Osteoblast (primary cell): ENCODE data around the gene AP3S2. TPM values are rescaled to one million over a fixed set of nuclear protein-coding genes. Genes with fewer than 3 reads are reported as not detected.

Experiments
- DNase-seq: peaks from one replicate; pipeline ENCODE4 v3.0.0; 2011; ENCODE audit warnings: low spot score, mixed read lengths; ENCODE audit not compliant: insufficient read length; ENCODE audit errors: missing footprints
- H2AFZ ChIP-seq: 2 replicates; pipeline ENCODE4 v1.6.0; 2011; ENCODE audit warnings: mild to moderate bottlenecking, low read length
- H3K27ac ChIP-seq: 2 replicates; pipeline ENCODE4 v1.5.1; 2011; ENCODE audit warnings: mild to moderate bottlenecking, low read depth, low read length, moderate library complexity
- H3K27me3 ChIP-seq: 2 replicates; pipeline ENCODE4 v1.6.0; 2012; ENCODE audit warnings: mild to moderate bottlenecking, control low read depth, inconsistent platforms, low read length, moderate library complexity; ENCODE audit not compliant: insufficient read depth
- H3K36me3 ChIP-seq: 2 replicates; pipeline ENCODE4 v1.5.1; 2011; ENCODE audit warnings: mild to moderate bottlenecking, low read length, control low read depth, moderate library complexity; ENCODE audit not compliant: insufficient read depth
- H3K4me1 ChIP-seq: 2 replicates; pipeline ENCODE4 v1.5.1; 2011; ENCODE audit warnings: mild to moderate bottlenecking, low read length, control low read depth, moderate library complexity; ENCODE audit not compliant: insufficient read depth
- H3K4me2 ChIP-seq: 2 replicates; pipeline ENCODE4 v1.6.0; 2011; ENCODE audit warnings: mild to moderate bottlenecking, low read length; ENCODE audit not compliant: insufficient read depth
- H3K4me3 ChIP-seq: fragments of 200-600 bp; sonication (generic); 3 replicates; pipeline ENCODE4 v1.5.1; 2012; ENCODE audit warnings: mild to moderate bottlenecking, low read length, inconsistent platforms; ENCODE audit not compliant: insufficient read depth
- H3K79me2 ChIP-seq: 2 replicates; pipeline ENCODE4 v1.6.0; 2012; ENCODE audit warnings: mild to moderate bottlenecking, low read length, control low read depth, inconsistent platforms; ENCODE audit not compliant: insufficient read depth
- H3K9me3 ChIP-seq: 2 replicates; pipeline ENCODE4 v1.5.1; 2011; ENCODE audit warnings: low read depth, low read length, control low read depth
- H4K20me1 ChIP-seq: 2 replicates; pipeline ENCODE4 v1.6.0; 2012; ENCODE audit warnings: mild to moderate bottlenecking, low read length, control low read depth; ENCODE audit not compliant: insufficient read depth
- CTCF ChIP-seq: IDR thresholded peaks from 2 replicates; pipeline ENCODE4 v1.5.1; 2011; ENCODE audit warnings: mild to moderate bottlenecking, low read depth, low read length, moderate library complexity; ENCODE audit errors: extremely low read depth
- total RNA-seq: library from RNA; depleted of rRNA; stranded (reverse); fragments of >200 nt; gene quantifications from 2 replicates; pipeline ENCODE4 v1.2.3, GENCODE V29; 2012

AP3S2 gene
- total RNA-seq, 1 donor, result 63.7 TPM

- Histone ChIP-seq H3K79me2 (peaks cover 17% of the 10 kb centered on the region), H3K4me3 (peak overlapping the region; percentile 18), H3K9me3 (peaks cover 2% of the 10 kb centered on the region), H2AFZ (peak overlapping the region; percentile 40), H3K27me3 (no peaks in the 10 kb centered on the region), H3K36me3 (peaks cover 4% of the 10 kb centered on the region), H3K27ac (peak overlapping the region; percentile 59), H3K4me2 (peak overlapping the region; percentile 52), H4K20me1 (peaks cover 7% of the 10 kb centered on the region), H3K4me1 (peaks cover 54% of the 10 kb centered on the region)
- peak; percentile 75 for DNase-seq
- no peak for TF ChIP-seq CTCF
Observed at GRCh38 chr15:89817701-89818280, 76.0 kb downstream of the AP3S2 start.

GRCh38 chr15:89815769-89816168 lies 78.0 kb downstream of the AP3S2 start:
- no peak overlapping the region for H3K4me3 ChIP-seq
- H3K4me1 ChIP-seq, result peaks cover 43% of the 10 kb centered on the region
- no peak overlapping the region for H2AFZ ChIP-seq
- H3K27ac ChIP-seq, result peak overlapping the region; percentile 40
- peaks cover 12% of the 10 kb centered on the region for H4K20me1 ChIP-seq
- no peak for DNase-seq
- peaks cover 36% of the 10 kb centered on the region for H3K79me2 ChIP-seq
- no peak for TF ChIP-seq CTCF
- H3K4me2 ChIP-seq, result peak overlapping the region; percentile 7
- peaks cover 2% of the 10 kb centered on the region for H3K9me3 ChIP-seq
- peaks cover 14% of the 10 kb centered on the region for H3K36me3 ChIP-seq
- no peaks in the 10 kb centered on the region for H3K27me3 ChIP-seq

GRCh38 chr15:89814112-89814742 lies 79.6 kb downstream of the AP3S2 start:
- Histone ChIP-seq H3K36me3 (peaks cover 24% of the 10 kb centered on the region), H4K20me1 (peaks cover 21% of the 10 kb centered on the region), H3K79me2 (peaks cover 51% of the 10 kb centered on the region), H3K4me2 (peak overlapping the region; percentile 86), H3K9me3 (peaks cover 2% of the 10 kb centered on the region), H2AFZ (peak overlapping the region; percentile 73), H3K27me3 (no peaks in the 10 kb centered on the region), H3K4me1 (peaks cover 44% of the 10 kb centered on the region), H3K27ac (peak overlapping the region; percentile 77), H3K4me3 (peak overlapping the region; percentile 88)
- peak; percentile 87 for DNase-seq
- TF ChIP-seq CTCF, result no peak

GRCh38 chr15:89813381-89814111 lies 80.2 kb downstream of the AP3S2 start:
- H3K4me1 ChIP-seq, result peaks cover 51% of the 10 kb centered on the region
- peaks cover 28% of the 10 kb centered on the region for H3K36me3 ChIP-seq
- TF ChIP-seq CTCF, result no peak
- H3K27me3 ChIP-seq, result no peaks in the 10 kb centered on the region
- DNase-seq, result peak; percentile 93
- H3K79me2 ChIP-seq, result peaks cover 58% of the 10 kb centered on the region
- H4K20me1 ChIP-seq, result peaks cover 28% of the 10 kb centered on the region
- peak overlapping the region; percentile 73 for H2AFZ ChIP-seq
- peak overlapping the region; percentile 86 for H3K4me2 ChIP-seq
- peak overlapping the region; percentile 77 for H3K27ac ChIP-seq
- peaks cover 2% of the 10 kb centered on the region for H3K9me3 ChIP-seq
- peak overlapping the region; percentile 88 for H3K4me3 ChIP-seq
